OCI-LY7 (cell line): ENCODE measurements around the gene ALOX5AP.

Experiments used
- CTCF ChIP-seq: fragments of 200-600 bp; sonication (generic); conservative IDR thresholded peaks from 2 replicates; pipeline ENCODE4 v1.5.1; 2014; ENCODE audit warnings: mild to moderate bottlenecking, antibody characterized with exemption, low read length, moderate library complexity, mixed read lengths
- EZH2phosphoT487 ChIP-seq: fragments of 200-600 bp; sonication (generic); IDR thresholded peaks from 2 replicates; pipeline ENCODE4 v1.6.1; 2018; ENCODE audit warnings: low read depth, borderline replicate concordance, mild to moderate bottlenecking, mixed run types, antibody characterized with exemption, low read length, moderate library complexity, mixed read lengths

GRCh38 chr13:30730526-30730925 is 4.8 kb upstream of the ALOX5AP start:
- TF ChIP-seq CTCF (no peak), EZH2phosphoT487 (no peak)
